ENCODE data around the gene CELA3A.

DNA sequence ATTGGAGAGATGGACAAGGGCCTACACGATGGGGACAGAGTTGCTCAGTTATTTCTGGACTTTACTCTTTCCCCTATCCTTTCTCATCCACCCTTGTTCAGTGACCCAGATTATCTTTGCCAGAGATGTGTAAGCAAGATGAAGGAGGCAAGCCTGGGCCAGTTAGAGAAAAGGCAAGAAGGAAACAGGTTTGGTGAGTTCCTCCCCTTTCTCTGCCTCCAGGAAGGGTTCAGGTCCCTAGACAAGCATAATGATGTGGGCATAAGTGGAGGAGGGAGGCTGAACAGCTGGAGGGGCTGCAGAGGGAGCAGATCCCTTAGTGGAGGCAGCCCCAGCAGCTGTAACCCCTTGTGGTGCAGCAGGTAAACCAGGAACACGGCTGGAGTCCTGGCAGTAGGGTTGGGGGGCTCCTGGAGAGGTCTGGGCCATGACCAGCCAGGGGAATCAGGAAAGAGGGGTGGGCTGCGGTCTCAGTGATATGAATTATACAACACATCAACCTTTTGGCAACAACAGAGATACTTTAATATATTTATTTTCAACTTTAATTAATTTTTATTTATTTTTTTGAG lies 41.8 kb downstream of the CELA3A start:
- TF ChIP-seq, protein P1, sequence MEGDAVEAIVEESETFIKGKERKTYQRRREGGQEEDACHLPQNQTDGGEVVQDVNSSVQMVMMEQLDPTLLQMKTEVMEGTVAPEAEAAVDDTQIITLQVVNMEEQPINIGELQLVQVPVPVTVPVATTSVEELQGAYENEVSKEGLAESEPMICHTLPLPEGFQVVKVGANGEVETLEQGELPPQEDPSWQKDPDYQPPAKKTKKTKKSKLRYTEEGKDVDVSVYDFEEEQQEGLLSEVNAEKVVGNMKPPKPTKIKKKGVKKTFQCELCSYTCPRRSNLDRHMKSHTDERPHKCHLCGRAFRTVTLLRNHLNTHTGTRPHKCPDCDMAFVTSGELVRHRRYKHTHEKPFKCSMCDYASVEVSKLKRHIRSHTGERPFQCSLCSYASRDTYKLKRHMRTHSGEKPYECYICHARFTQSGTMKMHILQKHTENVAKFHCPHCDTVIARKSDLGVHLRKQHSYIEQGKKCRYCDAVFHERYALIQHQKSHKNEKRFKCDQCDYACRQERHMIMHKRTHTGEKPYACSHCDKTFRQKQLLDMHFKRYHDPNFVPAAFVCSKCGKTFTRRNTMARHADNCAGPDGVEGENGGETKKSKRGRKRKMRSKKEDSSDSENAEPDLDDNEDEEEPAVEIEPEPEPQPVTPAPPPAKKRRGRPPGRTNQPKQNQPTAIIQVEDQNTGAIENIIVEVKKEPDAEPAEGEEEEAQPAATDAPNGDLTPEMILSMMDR (IDR thresholded peaks at IDR 0.05): no peak
- no peak for TF ChIP-seq POLR2A (IDR thresholded peaks at IDR 0.05)

All from esophagus squamous epithelium (tissue), 4 donors.